IMR-90 (cell line): Measurements from ENCODE around the gene ESYT1. TPM values are rescaled to one million over a fixed set of nuclear protein-coding genes. Genes with fewer than 3 reads are reported as not detected.

ENCODE experiments used
- ATAC-seq: fragments of 200-7000 bp; cut with Tn5 transposase; 2 replicates; pipeline ENCODE4 v1.9.1; 2020; ENCODE audit warnings: low read depth, mild to moderate bottlenecking, moderate library complexity
- BruUV-seq: library from RNA; stranded (reverse); fragments of 400-500 nt; replicated peaks from 2 replicates; lab custom pipeline; 2021; lab: Mats Ljungman, UMichigan
- CTCF ChIA-PET: fragments of 300-600 bp; formaldehyde crosslinking; extraction: SDS; loops from one replicate; lab custom pipeline; 2021; ENCODE audit warnings: antibody characterized with exemption; lab: Yijun Ruan, JAX
- POLR2A ChIA-PET: fragments of 300-600 bp; sonication (Branson Sonifier 250); formaldehyde crosslinking; loops from one replicate; lab custom pipeline; 2022; ENCODE audit warnings: antibody characterized with exemption; ENCODE audit not compliant: unreplicated experiment; lab: Charles Lee
- DNase-seq: peaks from one replicate; pipeline ENCODE4 v3.0.0; 2013
- H2AFZ ChIP-seq: replicated peaks from 2 replicates; pipeline ENCODE3; 2013; ENCODE audit warnings: low read length, mild to moderate bottlenecking; ENCODE audit not compliant: poor library complexity
- H2AK5ac ChIP-seq: 2 replicates; pipeline ENCODE4 v1.6.1; 2013; ENCODE audit warnings: low read depth, low read length, inconsistent platforms
- H2AK9ac ChIP-seq: replicated peaks from 2 replicates; pipeline ENCODE3; 2013; ENCODE audit warnings: mild to moderate bottlenecking, low read depth, low read length, moderate library complexity; ENCODE audit not compliant: poor library complexity
- H2BK120ac ChIP-seq: 2 replicates; pipeline ENCODE4 v1.6.1; 2013; ENCODE audit warnings: low read depth, low read length, inconsistent platforms
- H2BK15ac ChIP-seq: 3 replicates; pipeline ENCODE4 v1.6.1; 2013; ENCODE audit warnings: low read depth, low read length, inconsistent platforms
- H2BK20ac ChIP-seq: 2 replicates; pipeline ENCODE4 v1.6.1; 2013; ENCODE audit warnings: low read depth, mild to moderate bottlenecking, inconsistent platforms, low read length, moderate library complexity
- H2BK5ac ChIP-seq: 2 replicates; pipeline ENCODE4 v1.6.1; 2013; ENCODE audit warnings: mild to moderate bottlenecking, low read depth, low read length, inconsistent platforms; ENCODE audit not compliant: poor library complexity, severe bottlenecking
- H3K14ac ChIP-seq: replicated peaks from 2 replicates; pipeline ENCODE4 v1.6.1; 2013; ENCODE audit warnings: low read depth, low read length, inconsistent platforms
- H3K18ac ChIP-seq: 2 replicates; pipeline ENCODE4 v1.6.1; 2013; ENCODE audit warnings: low read depth, low read length, control low read depth
- H3K23ac ChIP-seq: 2 replicates; pipeline ENCODE4 v1.6.1; 2013; ENCODE audit warnings: low read depth, low read length, inconsistent platforms
- H3K27ac ChIP-seq: 2 replicates; pipeline ENCODE4 v1.5.1; 2013; ENCODE audit warnings: mild to moderate bottlenecking, control low read depth, low read length; ENCODE audit not compliant: insufficient read depth
- H3K27me3 ChIP-seq: 2 replicates; pipeline ENCODE4 v1.6.1; 2013; ENCODE audit warnings: low read length; ENCODE audit not compliant: control insufficient read depth, insufficient read depth
- H3K36me3 ChIP-seq: 2 replicates; pipeline ENCODE4 v1.6.1; 2013; ENCODE audit warnings: low read length, mixed read lengths; ENCODE audit not compliant: control insufficient read depth, insufficient read depth
- H3K4ac ChIP-seq: 2 replicates; pipeline ENCODE4 v1.6.1; 2013; ENCODE audit warnings: low read depth, low read length, inconsistent platforms
- H3K4me1 ChIP-seq: 2 replicates; pipeline ENCODE4 v1.6.1; 2013; ENCODE audit warnings: low read length, mixed read lengths; ENCODE audit not compliant: control insufficient read depth, insufficient read depth
- H3K4me2 ChIP-seq: 2 replicates; pipeline ENCODE4 v1.6.1; 2013; ENCODE audit warnings: low read depth, mild to moderate bottlenecking, control low read depth, low read length, moderate library complexity
- H3K4me3 ChIP-seq: 2 replicates; pipeline ENCODE4 v1.5.1; 2013; ENCODE audit warnings: low read depth, mild to moderate bottlenecking, control low read depth, low read length, moderate library complexity; ENCODE audit not compliant: insufficient read depth
- H3K56ac ChIP-seq: 2 replicates; pipeline ENCODE4 v1.6.1; 2013; ENCODE audit warnings: low read length, inconsistent platforms; ENCODE audit not compliant: insufficient read depth; ENCODE audit errors: extremely low read depth
- H3K79me1 ChIP-seq, 2 experiments: 2 replicates each; pipeline ENCODE4 v1.6.1; 2013; ENCODE audit warnings: low read length in 2 of 2, inconsistent platforms in 1 of 2, low read depth in 1 of 2
- H3K9ac ChIP-seq: 2 replicates; pipeline ENCODE4 v1.6.1; 2013; ENCODE audit warnings: low read depth, low read length, control low read depth
- H3K9me1 ChIP-seq: 2 replicates; pipeline ENCODE4 v1.6.1; 2013; ENCODE audit warnings: low read length, inconsistent platforms; ENCODE audit not compliant: insufficient read depth
- H3K9me3 ChIP-seq: 2 replicates; pipeline ENCODE4 v1.6.1; 2013; ENCODE audit warnings: low read length; ENCODE audit not compliant: control insufficient read depth, insufficient read depth
- H4K20me1 ChIP-seq: 2 replicates; pipeline ENCODE4 v1.6.1; 2013; ENCODE audit warnings: low read length, inconsistent platforms; ENCODE audit not compliant: insufficient read depth
- H4K5ac ChIP-seq: 2 replicates; pipeline ENCODE4 v1.6.1; 2013; ENCODE audit warnings: mild to moderate bottlenecking, low read depth, low read length, control low read depth
- H4K8ac ChIP-seq, 2 experiments: 2 replicates each; pipeline ENCODE4 v1.6.1; 2013; ENCODE audit warnings: low read depth in 2 of 2, low read length in 2 of 2, control low read depth in 1 of 2, inconsistent platforms in 1 of 2
- H4K91ac ChIP-seq: 2 replicates; pipeline ENCODE4 v1.6.1; 2013; ENCODE audit warnings: low read depth, low read length, inconsistent platforms; ENCODE audit not compliant: insufficient read depth
- BHLHE40 ChIP-seq: fragments of 150-350 bp; IDR thresholded peaks from 2 replicates; pipeline ENCODE4 v1.6.1; 2016; ENCODE audit warnings: mild to moderate bottlenecking, low read depth, low read length
- FOS ChIP-seq: fragments of 150-350 bp; IDR thresholded peaks from 2 replicates; pipeline ENCODE4 v1.6.1; 2016; ENCODE audit warnings: low read depth, low read length
- MAZ ChIP-seq: IDR thresholded peaks from 2 replicates; pipeline ENCODE4 v1.6.1; 2012; ENCODE audit warnings: low read depth, mild to moderate bottlenecking, low read length, improper control_type of control experiment, moderate library complexity, borderline replicate concordance
- MXI1 ChIP-seq: IDR thresholded peaks from 2 replicates; pipeline ENCODE4 v1.6.1; 2012; ENCODE audit warnings: low read depth, mild to moderate bottlenecking, low read length, moderate library complexity, borderline replicate concordance
- POLR2A ChIP-seq: IDR thresholded peaks from 2 replicates; pipeline ENCODE4 v1.6.1; 2012; ENCODE audit warnings: mild to moderate bottlenecking, low read depth, low read length
- RAD21 ChIP-seq: IDR thresholded peaks from 2 replicates; pipeline ENCODE4 v1.6.1; 2012; ENCODE audit warnings: low read length, improper control_type of control experiment
- RCOR1 ChIP-seq: IDR thresholded peaks from 2 replicates; pipeline ENCODE4 v1.6.1; 2012; ENCODE audit warnings: mild to moderate bottlenecking, low read length, improper control_type of control experiment; ENCODE audit not compliant: insufficient replicate concordance
- RFX5 ChIP-seq: IDR thresholded peaks from 2 replicates; pipeline ENCODE4 v1.8.0; 2012; ENCODE audit warnings: low read depth, mild to moderate bottlenecking, low read length, moderate library complexity
- SMC3 ChIP-seq: fragments of 150-350 bp; IDR thresholded peaks from 2 replicates; pipeline ENCODE4 v1.6.1; 2016; ENCODE audit warnings: low read depth, mild to moderate bottlenecking, antibody characterized with exemption, low read length, moderate library complexity
- WGBS, 2 experiments: methylation state at CpG; one replicate each; pipeline versions ENCODE4 v1.1.5 to v1.1.7; 2013; ENCODE audit warnings: missing lambda C conversion rate in 2 of 2; ENCODE audit not compliant: insufficient read length in 1 of 2; ENCODE audit errors: extremely low coverage in 2 of 2; 5-methylcytosine and 5-hydroxymethylcytosine counted together
- dilution Hi-C: fragments of 300-500 bp; cut with HindIII; formaldehyde crosslinking; loops from one replicate; pipeline ENCODE4 v1.14.3; 2018; ENCODE audit warnings: low sequenced_read_pairs; ENCODE audit not compliant: unreplicated experiment
- in situ Hi-C: fragments of 300-500 bp; cut with MboI; formaldehyde crosslinking; loops from 3 replicates; pipeline ENCODE4 v1.14.3; 2019; ENCODE audit warnings: low sequenced_read_pairs, inconsistent platforms, mixed read lengths
- intact Hi-C: fragments of 100-400 bp; cut with micrococcal nuclease; formaldehyde crosslinking; loops from 2 replicates; pipeline ENCODE4 v1.10.0; 2022
- polyA plus RNA-seq, 3 experiments: library from polyadenylated mRNA; depleted of rRNA; stranded (reverse); fragments of >200 nt; gene quantifications; 2 replicates each; pipeline ENCODE4 v1.2.3, GENCODE V29; 2012; ENCODE audit warnings: low replicate concordance in 1 of 3
- total RNA-seq: library from RNA; depleted of rRNA; stranded (reverse); fragments of >200 nt; gene quantifications from 2 replicates; pipeline ENCODE4 v1.2.3, GENCODE V29; 2012
- TF ChIP-seq, protein P1 (sequence below): conservative IDR thresholded peaks from 2 replicates; pipeline ENCODE4 v1.5.1; 2012; ENCODE audit warnings: mild to moderate bottlenecking, low read depth, low read length, improper control_type of control experiment

The ESYT1 gene
- total and polyA plus RNA-seq, 2 of the 4 experiments (the other 2 are of a cell fraction): 150 to 153 TPM

GRCh38 chr12:56124133-56124532, 3.9 kb upstream of the ESYT1 start:
- DNase-seq: no peak
- H4K8ac ChIP-seq: no peak overlapping the region
- in situ Hi-C loops (no loop called here), intact Hi-C loops (no loop called here), dilution Hi-C loops (no loop called here)
- ChIA-PET POLR2A (no interaction called here), CTCF (interaction anchor here (1.4 kb wide), 1 partner anchor 65 kb away, joined by 5 read pairs; the partner anchor contains the start of gene SMARCC2)
- peaks cover 20 to 71% of the 10 kb centered on the region in 2 experiments for H3K79me1 ChIP-seq
- H3K27ac ChIP-seq: no peak overlapping the region
- peaks cover 7% of the 10 kb centered on the region; the same call in 1 of the 2 replicates for H3K4me1 ChIP-seq
- no peak overlapping the region for H2AK9ac ChIP-seq
- no peaks in the 10 kb centered on the region for H4K20me1 ChIP-seq
- no peak for ATAC-seq
- no peaks in the 10 kb centered on the region for H3K27me3 ChIP-seq
- no peak overlapping the region for H2BK5ac ChIP-seq
- no peaks in the 10 kb centered on the region for H3K9me1 ChIP-seq
- H4K5ac ChIP-seq: no peak overlapping the region
- TF ChIP-seq RCOR1: no peak
- TF ChIP-seq, protein P1, sequence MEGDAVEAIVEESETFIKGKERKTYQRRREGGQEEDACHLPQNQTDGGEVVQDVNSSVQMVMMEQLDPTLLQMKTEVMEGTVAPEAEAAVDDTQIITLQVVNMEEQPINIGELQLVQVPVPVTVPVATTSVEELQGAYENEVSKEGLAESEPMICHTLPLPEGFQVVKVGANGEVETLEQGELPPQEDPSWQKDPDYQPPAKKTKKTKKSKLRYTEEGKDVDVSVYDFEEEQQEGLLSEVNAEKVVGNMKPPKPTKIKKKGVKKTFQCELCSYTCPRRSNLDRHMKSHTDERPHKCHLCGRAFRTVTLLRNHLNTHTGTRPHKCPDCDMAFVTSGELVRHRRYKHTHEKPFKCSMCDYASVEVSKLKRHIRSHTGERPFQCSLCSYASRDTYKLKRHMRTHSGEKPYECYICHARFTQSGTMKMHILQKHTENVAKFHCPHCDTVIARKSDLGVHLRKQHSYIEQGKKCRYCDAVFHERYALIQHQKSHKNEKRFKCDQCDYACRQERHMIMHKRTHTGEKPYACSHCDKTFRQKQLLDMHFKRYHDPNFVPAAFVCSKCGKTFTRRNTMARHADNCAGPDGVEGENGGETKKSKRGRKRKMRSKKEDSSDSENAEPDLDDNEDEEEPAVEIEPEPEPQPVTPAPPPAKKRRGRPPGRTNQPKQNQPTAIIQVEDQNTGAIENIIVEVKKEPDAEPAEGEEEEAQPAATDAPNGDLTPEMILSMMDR: no peak
- TF ChIP-seq FOS: no peak
- TF ChIP-seq POLR2A: no peak
- no peak for TF ChIP-seq MAZ
- no peak for TF ChIP-seq BHLHE40
- no peak for TF ChIP-seq RFX5
- TF ChIP-seq SMC3: no peak
- no peak for TF ChIP-seq RAD21
- no peak for TF ChIP-seq MXI1
- no peak overlapping the region for H3K4me2 ChIP-seq
- no peak overlapping the region for H3K23ac ChIP-seq
- H2BK15ac ChIP-seq: no peak overlapping the region
- H2AK5ac ChIP-seq: no peak overlapping the region
- no peaks in the 10 kb centered on the region for H3K9me3 ChIP-seq
- no peak overlapping the region for H3K9ac ChIP-seq
- H3K56ac ChIP-seq: no peak overlapping the region
- no peak overlapping the region for H2BK120ac ChIP-seq
- no peak overlapping the region for H3K4ac ChIP-seq
- WGBS, 2 experiments: no CpG with 5 or more reads among the region's 4 CpGs
- no peak overlapping the region for H4K91ac ChIP-seq
- peaks cover 13% of the 10 kb centered on the region for H3K36me3 ChIP-seq
- no peak overlapping the region for H3K4me3 ChIP-seq
- no peak overlapping the region for H3K18ac ChIP-seq
- BruUV-seq: no TSS peak
- H3K14ac ChIP-seq: no peak overlapping the region
- H2AFZ ChIP-seq: no peak overlapping the region
- H2BK20ac ChIP-seq: no peak overlapping the region
